ENCODE measurements around the gene RPL37.
"Not testable (repeated sequence)": the region's sequence is repeated elsewhere in the genome, so short reads cannot be mapped to it uniquely, and the experiment has no call there.

RPL37 gene

DNA sequence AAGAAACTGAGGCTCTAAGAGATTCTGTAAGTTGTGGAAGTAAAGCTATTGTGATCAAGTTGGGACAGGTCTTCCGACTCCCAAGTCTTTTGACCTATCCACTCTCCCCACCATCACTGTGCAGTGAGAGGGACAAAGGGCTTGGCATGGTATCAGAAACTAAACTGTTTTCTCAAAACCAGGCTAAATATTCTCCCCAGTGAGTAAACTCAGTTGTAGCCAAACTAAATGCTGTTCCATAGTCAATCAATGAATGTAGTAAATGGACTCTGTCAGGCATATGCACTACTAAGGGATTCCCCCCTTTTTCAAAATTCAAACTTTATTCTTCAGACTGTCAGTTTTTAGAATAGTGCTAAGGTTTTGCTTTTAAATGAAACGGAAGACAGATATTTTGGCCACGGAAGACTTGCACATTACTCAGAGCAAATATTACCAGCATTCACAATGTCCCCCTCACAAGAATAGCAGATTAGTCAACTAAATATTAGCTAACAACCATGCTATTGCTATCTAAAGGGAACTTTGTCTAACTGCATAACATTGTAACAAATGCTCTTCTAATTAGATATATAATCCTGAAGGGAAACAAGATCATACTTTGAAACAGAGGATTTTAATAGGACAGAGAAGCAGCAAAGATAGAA, 44.0 kb downstream of the RPL37 start:
- H3K27ac ChIP-seq = no peak overlapping the region
- no peak for TF ChIP-seq ZFX (IDR thresholded peaks at IDR 0.05)
- TF ChIP-seq, protein P1, sequence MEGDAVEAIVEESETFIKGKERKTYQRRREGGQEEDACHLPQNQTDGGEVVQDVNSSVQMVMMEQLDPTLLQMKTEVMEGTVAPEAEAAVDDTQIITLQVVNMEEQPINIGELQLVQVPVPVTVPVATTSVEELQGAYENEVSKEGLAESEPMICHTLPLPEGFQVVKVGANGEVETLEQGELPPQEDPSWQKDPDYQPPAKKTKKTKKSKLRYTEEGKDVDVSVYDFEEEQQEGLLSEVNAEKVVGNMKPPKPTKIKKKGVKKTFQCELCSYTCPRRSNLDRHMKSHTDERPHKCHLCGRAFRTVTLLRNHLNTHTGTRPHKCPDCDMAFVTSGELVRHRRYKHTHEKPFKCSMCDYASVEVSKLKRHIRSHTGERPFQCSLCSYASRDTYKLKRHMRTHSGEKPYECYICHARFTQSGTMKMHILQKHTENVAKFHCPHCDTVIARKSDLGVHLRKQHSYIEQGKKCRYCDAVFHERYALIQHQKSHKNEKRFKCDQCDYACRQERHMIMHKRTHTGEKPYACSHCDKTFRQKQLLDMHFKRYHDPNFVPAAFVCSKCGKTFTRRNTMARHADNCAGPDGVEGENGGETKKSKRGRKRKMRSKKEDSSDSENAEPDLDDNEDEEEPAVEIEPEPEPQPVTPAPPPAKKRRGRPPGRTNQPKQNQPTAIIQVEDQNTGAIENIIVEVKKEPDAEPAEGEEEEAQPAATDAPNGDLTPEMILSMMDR (conservative IDR thresholded peaks at IDR 0.05) = no peak

DNA sequence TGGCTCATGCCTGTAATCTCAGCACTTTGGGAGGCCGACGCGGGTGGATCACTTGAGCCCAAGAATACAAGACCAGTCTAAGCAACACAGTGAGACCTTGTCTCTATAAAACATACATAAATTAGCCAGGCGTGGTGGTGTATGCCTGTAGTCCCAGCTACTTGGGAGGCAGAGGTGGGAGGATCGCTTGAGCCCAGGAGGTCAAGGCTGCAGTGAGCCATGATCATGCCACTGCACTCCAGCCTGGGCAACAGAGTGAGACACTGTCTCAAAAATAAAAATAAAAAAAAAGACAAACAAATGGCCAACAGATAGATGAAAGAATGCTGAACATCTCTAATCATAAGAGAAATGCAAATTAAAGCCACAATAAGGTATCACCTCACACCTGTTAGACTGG, 46.1 kb downstream of the RPL37 start:
- H3K27ac ChIP-seq = not testable (repeated sequence)

DNA sequence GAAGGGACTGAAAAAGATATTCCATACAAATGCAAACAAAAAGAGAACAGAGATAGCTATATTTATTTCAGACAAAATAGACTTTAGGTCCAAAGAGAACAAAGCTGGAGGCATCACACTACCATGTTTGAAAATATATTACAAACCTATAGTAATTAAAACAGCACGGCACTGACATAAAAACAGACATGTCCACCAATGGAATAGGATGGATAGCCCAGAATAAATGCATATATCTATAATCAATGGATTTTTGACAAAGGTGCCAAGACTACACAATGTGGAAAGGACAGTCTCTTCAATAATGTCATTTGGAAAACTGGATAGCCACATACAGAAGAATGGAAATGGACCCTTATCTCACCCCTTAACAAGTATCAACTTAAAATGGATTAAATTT, 47.0 kb downstream of the RPL37 start:
- H3K27ac ChIP-seq = no peak overlapping the region
- TF ChIP-seq ZFX (IDR thresholded peaks at IDR 0.05) = no peak
- TF ChIP-seq, protein P1 (conservative IDR thresholded peaks at IDR 0.05) = no peak

DNA sequence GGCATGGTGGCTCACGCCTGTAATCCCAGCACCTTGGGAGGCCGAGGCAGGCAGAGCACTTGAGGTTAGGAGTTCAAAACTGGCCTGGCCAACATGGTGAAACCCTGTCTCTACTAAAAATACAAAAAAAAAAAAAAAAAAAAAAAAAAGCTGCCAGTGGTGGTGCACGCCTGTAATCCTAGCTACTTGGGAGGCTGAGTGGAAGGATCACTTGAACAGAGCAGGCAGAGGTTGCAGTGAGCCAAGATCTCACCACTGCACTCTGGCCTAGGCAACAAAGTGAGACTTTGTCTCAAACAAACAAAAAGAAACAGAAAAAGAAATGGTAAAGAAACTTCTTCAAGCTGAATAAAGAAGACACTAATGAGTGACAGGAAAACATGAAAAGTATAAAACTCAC, 48.4 kb downstream of the RPL37 start:
- H3K27ac ChIP-seq = not testable (repeated sequence)

DNA sequence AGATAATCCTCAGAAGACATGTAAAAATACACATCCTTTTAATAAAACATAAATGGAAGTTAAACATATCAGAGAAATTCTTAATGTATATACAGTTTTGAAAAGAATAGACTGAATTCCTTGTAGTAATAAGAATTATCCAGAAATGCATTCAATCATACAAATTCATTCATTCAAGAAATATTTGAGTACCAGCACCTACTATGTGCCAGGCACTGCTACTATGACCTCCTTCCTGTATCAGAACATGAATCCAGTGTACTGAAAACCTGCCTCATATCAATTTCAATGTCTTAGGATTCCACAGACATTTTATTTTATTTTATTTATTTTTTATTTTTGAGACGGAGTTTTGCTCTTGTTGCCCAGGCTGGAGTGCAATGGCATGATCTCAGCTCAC, 50.1 kb downstream of the RPL37 start:
- no peak overlapping the region for H3K27ac ChIP-seq
- TF ChIP-seq ZFX (IDR thresholded peaks at IDR 0.05) = no peak
- TF ChIP-seq, protein P1 (conservative IDR thresholded peaks at IDR 0.05) = no peak

DNA sequence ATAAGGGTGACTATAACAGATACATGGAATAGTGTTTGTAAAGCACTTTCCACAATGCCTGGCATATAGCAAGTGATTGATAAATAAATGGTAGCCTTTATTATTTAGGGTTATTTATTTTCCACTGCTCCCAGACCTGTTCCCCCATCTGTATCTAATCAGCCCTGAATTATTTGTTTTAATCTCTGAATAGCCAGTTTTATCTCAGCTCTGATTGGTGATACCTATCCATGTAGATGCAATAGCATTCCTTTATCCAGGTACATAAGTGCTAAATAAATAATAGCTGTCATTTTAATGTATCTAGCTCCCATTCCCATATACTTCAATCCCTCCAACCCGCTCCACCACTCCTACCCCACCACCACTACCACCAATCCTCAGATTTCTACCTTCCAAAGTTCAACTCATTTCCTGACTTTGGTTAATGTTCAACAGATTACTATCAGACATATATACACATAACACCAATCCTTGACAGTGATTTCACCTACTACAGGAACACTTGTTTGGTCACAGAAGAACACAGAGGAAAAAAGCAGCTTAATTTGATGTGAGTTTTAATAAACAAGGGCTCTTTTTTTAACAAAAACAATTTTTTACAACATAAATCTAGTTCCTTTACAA, 50.9 kb downstream of the RPL37 start:
- TF ChIP-seq, protein P1 (conservative IDR thresholded peaks at IDR 0.05) = no peak
- TF ChIP-seq ZFX (IDR thresholded peaks at IDR 0.05) = no peak
- no peak overlapping the region for H3K27ac ChIP-seq

DNA sequence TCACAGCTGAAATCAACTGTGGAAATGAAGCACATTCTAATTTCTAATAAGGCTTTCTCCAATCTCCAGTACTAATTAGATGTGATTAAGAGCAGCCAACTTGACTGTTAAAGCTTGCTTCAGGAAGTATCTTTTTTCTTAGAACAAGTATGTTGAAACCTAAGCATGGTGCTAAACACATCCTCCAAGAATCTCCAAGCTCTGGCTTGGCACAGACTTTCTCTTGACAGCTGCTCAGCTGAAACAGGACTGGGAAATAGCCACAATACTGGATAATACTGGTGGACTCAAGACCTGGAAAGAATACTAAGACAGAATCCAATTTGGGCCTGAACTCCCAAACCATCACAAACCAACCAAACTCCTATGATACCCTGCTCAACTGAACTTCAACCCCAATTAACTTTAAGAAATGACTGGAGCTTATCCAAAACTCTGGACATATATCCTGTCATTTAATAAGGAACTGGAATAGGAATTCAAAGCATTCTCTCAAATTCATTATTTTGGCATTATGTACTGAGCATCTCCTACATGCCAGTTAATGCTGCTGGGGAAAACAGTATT, 53.1 kb downstream of the RPL37 start:
- no peak overlapping the region for H3K27ac ChIP-seq
- no peak for TF ChIP-seq ZFX (IDR thresholded peaks at IDR 0.05)
- TF ChIP-seq, protein P1 (conservative IDR thresholded peaks at IDR 0.05) = no peak

DNA sequence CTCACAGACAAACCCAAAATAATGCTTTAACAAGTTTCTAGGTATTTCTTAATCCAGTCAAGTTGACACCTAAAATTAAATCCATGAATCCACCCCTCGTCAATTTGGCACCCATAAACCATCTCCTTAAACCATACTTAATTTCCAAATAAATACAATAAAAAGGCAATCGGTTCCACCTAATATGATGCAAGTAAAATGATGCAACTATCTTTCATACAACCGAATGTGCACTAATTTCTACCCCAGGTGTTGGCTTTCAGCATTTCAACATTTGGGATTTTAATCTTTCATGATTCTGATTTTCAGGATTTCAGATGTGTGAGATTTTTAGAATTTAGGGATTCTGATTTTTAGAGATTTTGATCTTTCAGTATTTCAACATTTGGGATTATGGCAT, 54.2 kb downstream of the RPL37 start:
- no peak overlapping the region for H3K27ac ChIP-seq

DNA sequence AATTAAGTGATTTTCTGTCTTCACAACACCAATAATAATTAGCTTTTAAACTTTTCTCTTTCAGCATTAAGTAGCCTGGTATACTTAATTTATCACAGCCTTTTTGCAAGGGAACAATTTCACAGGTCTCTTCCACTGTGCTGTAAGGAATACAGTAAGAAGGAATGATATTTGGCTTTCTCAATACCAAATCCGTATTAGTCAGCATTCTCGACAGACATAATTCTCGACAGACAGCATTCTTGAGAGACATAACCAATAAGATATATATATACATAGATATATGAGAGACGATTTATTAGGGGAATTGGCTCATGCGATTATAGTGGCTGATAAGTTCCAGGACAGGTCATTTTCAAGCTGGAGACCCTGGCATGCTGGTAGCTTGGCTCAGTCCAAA, 54.8 kb downstream of the RPL37 start:
- TF ChIP-seq, protein P1 (conservative IDR thresholded peaks at IDR 0.05) = no peak
- TF ChIP-seq ZFX (IDR thresholded peaks at IDR 0.05) = no peak
- H3K27ac ChIP-seq = no peak overlapping the region

More for the DNA sequence above, 54.2 kb downstream of the RPL37 start:
- TF ChIP-seq ZFX (IDR thresholded peaks at IDR 0.05) = no peak

All from C4-2B (cell line).